Trophoblast cell (in vitro differentiated cells and primary cell): ENCODE measurements around the gene APP.
A peak's percentile ranks its signal among the peaks of the same experiment; 100 is the strongest.

Source experiments
- DNase-seq, 2 donors: peaks; one replicate each; pipeline ENCODE4 v3.0.0-alpha.2; 2016
- H2AFZ ChIP-seq: 2 replicates; pipeline ENCODE4 v1.6.1; 2013; ENCODE audit warnings: low read length, moderate library complexity, mild to moderate bottlenecking; ENCODE audit not compliant: insufficient read depth, poor library complexity
- H2AK5ac ChIP-seq: 2 replicates; pipeline ENCODE4 v1.6.1; 2013; ENCODE audit warnings: mild to moderate bottlenecking, low read length
- H2BK120ac ChIP-seq: 2 replicates; pipeline ENCODE4 v1.6.1; 2013; ENCODE audit warnings: low read length, mild to moderate bottlenecking, moderate library complexity; ENCODE audit not compliant: insufficient read depth, poor library complexity
- H2BK12ac ChIP-seq: 2 replicates; pipeline ENCODE4 v1.6.1; 2013; ENCODE audit warnings: mild to moderate bottlenecking, low read length, moderate library complexity
- H2BK5ac ChIP-seq: 2 replicates; pipeline ENCODE4 v1.6.1; 2013; ENCODE audit warnings: low read length, low read depth, moderate library complexity, mild to moderate bottlenecking; ENCODE audit not compliant: poor library complexity
- H3K14ac ChIP-seq: 2 replicates; pipeline ENCODE4 v1.6.1; 2013; ENCODE audit warnings: mild to moderate bottlenecking, low read length
- H3K18ac ChIP-seq: 2 replicates; pipeline ENCODE4 v1.6.1; 2013; ENCODE audit warnings: mild to moderate bottlenecking, low read length
- H3K23ac ChIP-seq: 2 replicates; pipeline ENCODE4 v1.6.1; 2013; ENCODE audit warnings: low read length
- H3K27ac ChIP-seq: 2 replicates; pipeline ENCODE4 v1.5.1; 2013; ENCODE audit warnings: low read depth, mild to moderate bottlenecking, inconsistent platforms, low read length, moderate library complexity
- H3K27me3 ChIP-seq: 2 replicates; pipeline ENCODE4 v1.6.1; 2013; ENCODE audit warnings: inconsistent platforms, mild to moderate bottlenecking, low read length, moderate library complexity; ENCODE audit not compliant: insufficient read depth
- H3K36me3 ChIP-seq, 2 experiments: 1 replicate in 1 of 2; 2 replicates in 1 of 2; pipeline ENCODE4 v1.6.1; 2013; ENCODE audit warnings: low read length in 2 of 2, mild to moderate bottlenecking in 2 of 2, moderate library complexity in 1 of 2; ENCODE audit not compliant: insufficient read depth in 2 of 2, control insufficient read depth in 1 of 2
- H3K4ac ChIP-seq: 2 replicates; pipeline ENCODE4 v1.6.1; 2013; ENCODE audit warnings: low read depth, mild to moderate bottlenecking, low read length, moderate library complexity
- H3K4me1 ChIP-seq, 2 experiments: 1 replicate in 1 of 2; 2 replicates in 1 of 2; pipeline ENCODE4 v1.6.1; 2013; ENCODE audit warnings: low read length in 2 of 2, mild to moderate bottlenecking in 2 of 2, moderate library complexity in 1 of 2; ENCODE audit not compliant: insufficient read depth in 2 of 2, control insufficient read depth in 1 of 2
- H3K4me2 ChIP-seq: 2 replicates; pipeline ENCODE4 v1.6.1; 2013; ENCODE audit warnings: inconsistent platforms, mild to moderate bottlenecking, low read length, moderate library complexity
- H3K4me3 ChIP-seq: 2 replicates; pipeline ENCODE4 v1.5.1; 2013; ENCODE audit warnings: mild to moderate bottlenecking, low read depth, low read length, inconsistent platforms
- H3K79me1 ChIP-seq: one replicate; pipeline ENCODE4 v1.6.1; 2013; ENCODE audit warnings: low read length
- H3K79me2 ChIP-seq: 2 replicates; pipeline ENCODE4 v1.6.1; 2013; ENCODE audit warnings: low read length, mild to moderate bottlenecking; ENCODE audit not compliant: control insufficient read depth, insufficient read depth, poor library complexity
- H3K9ac ChIP-seq: 2 replicates; pipeline ENCODE4 v1.6.1; 2013; ENCODE audit warnings: mild to moderate bottlenecking, low read length
- H3K9me3 ChIP-seq: 2 replicates; pipeline ENCODE4 v1.6.1; 2013; ENCODE audit warnings: low read depth, mild to moderate bottlenecking, control low read depth, inconsistent platforms, low read length; ENCODE audit not compliant: insufficient read depth
- H4K12ac ChIP-seq: 2 replicates; pipeline ENCODE4 v1.6.1; 2013; ENCODE audit warnings: low read depth, mild to moderate bottlenecking, low read length, moderate library complexity
- H4K8ac ChIP-seq: 2 replicates; pipeline ENCODE4 v1.6.1; 2013; ENCODE audit warnings: low read depth, mild to moderate bottlenecking, low read length, moderate library complexity
- H4K91ac ChIP-seq: one replicate; pipeline ENCODE4 v1.6.1; 2013; ENCODE audit warnings: low read depth, mild to moderate bottlenecking, low read length, moderate library complexity
- WGBS: extraction: QIAGEN DNeasy Blood & Tissue Kit; methylation state at CpG from one replicate; pipeline ENCODE4 v1.1.7; 2013; ENCODE audit warnings: missing lambda C conversion rate; ENCODE audit not compliant: insufficient read length, insufficient coverage; ENCODE audit errors: extremely low coverage; 5-methylcytosine and 5-hydroxymethylcytosine counted together

Gene APP

DNA sequence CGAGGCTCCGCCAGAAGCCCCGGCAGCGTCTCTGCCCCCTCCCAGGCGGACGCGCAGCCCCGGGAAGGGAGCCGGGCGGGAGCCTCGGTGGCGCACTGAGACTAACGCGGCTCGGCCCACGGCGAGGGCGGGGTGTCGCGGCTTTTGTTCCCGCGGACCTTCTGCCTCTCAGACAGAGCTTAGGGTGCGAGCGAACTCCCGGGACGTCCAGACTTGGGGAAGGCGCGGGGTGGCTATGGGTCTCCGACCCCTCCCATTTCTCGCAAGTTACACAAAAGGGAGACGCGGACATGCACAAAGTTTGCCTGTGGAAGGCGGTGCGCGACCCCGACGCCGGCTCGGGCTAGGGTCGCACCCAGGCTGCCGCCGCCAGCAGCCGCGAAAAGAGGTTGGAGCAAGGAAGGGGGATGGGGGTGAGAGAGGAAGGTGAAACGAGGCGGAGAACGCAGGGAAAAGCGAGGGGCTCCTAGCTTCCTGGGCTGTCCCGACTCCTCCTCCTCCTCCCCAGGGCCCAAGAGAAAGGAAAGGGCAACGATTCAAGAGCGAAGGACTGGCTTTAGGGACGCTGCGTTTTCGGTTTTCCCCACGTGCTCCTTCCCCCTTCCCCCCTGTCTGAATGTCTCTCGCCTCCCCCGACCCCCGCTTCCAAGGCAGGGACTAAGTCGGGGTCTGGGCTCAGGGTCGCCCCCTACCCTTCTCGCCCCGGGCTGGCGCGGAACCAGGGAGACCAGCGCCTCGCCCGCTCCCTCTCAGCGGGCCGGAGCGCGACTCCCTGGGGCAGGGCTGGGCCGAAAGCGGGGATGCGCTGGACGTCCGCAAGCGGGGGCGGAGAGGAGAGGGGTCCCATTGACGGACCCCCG, 729 bp downstream of the APP start:
- Histone ChIP-seq H4K91ac (peak overlapping the region; percentile 72), H3K9me3 (no peaks in the 10 kb centered on the region), H3K27me3 (no peaks in the 10 kb centered on the region), H3K27ac (peak overlapping the region; percentile 62), H3K4me1 (peaks cover 6 to 10% of the 10 kb centered on the region in 2 experiments), H3K14ac (peak overlapping the region; percentile 97), H2BK12ac (peak overlapping the region; percentile 51), H3K79me2 (peaks cover 17% of the 10 kb centered on the region), H4K8ac (peak overlapping the region; percentile 89), H2BK5ac (peak overlapping the region; percentile 94), H3K36me3 (no peaks in the 10 kb centered on the region), H3K9ac (peak overlapping the region; percentile 92), H2BK120ac (peak overlapping the region; percentile 89), H3K79me1 (peaks cover 19% of the 10 kb centered on the region), H3K23ac (no peak overlapping the region), H3K18ac (peak overlapping the region; percentile 100), H4K12ac (peak overlapping the region; percentile 90), H3K4me2 (peak overlapping the region; percentile 87), H3K4me3 (peak overlapping the region; percentile 98), H3K4ac (peak overlapping the region; percentile 95), H2AK5ac (peak overlapping the region; percentile 80), H2AFZ (peak overlapping the region; percentile 93)
- peak in 1 of 2 donors; percentile 63 for DNase-seq
- WGBS: no CpG with 5 or more reads among the region's 80 CpGs

DNA sequence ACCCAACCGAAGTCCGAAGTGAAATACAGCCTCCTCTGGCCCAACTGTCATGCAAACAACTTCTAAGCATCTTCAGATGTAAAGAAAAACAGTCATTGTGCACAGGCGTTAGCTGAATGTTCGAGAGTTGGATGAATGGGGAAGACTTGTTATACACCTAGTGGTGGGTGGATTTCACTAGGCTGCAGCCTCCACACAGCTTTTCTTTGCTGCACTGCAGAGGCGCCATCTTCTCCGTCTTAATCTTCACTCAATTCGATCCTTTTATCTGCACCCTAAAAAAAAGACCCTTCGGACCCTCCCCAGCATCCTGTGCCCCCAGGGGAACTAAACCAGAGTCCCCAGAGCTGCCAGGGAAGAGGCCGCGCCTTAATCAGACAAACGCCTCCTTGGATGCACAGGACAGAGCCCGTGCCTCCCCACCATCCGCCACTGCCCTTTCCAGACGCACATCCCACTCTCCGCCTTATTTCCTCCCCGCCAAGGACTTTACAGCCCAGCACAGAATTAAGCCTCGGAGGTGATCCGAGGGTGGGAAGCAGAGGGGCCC, 1.4 kb downstream of the APP start:
- peak in 1 of 2 donors; percentile 61 for DNase-seq
- Histone ChIP-seq H2BK5ac (peak overlapping the region; percentile 94), H3K4ac (peak overlapping the region; percentile 95), H4K91ac (peak overlapping the region; percentile 72), H3K36me3 (no peaks in the 10 kb centered on the region), H3K9me3 (no peaks in the 10 kb centered on the region), H3K27ac (peak overlapping the region; percentile 62), H3K27me3 (no peaks in the 10 kb centered on the region), H2BK12ac (peak overlapping the region; percentile 51), H3K4me3 (peak overlapping the region; percentile 98), H4K8ac (peak overlapping the region; percentile 89), H3K4me1 (peaks cover 6 to 10% of the 10 kb centered on the region in 2 experiments), H3K79me2 (peaks cover 17% of the 10 kb centered on the region), H3K9ac (peak overlapping the region; percentile 92), H3K4me2 (peak overlapping the region; percentile 87), H2AK5ac (peak overlapping the region; percentile 80), H4K12ac (peak overlapping the region; percentile 72), H3K14ac (peak overlapping the region; percentile 97), H2BK120ac (peak overlapping the region; percentile 89), H3K18ac (peak overlapping the region; percentile 100), H3K79me1 (peaks cover 19% of the 10 kb centered on the region), H2AFZ (peak overlapping the region; percentile 93), H3K23ac (no peak overlapping the region)
- no CpG with 5 or more reads among the region's 18 CpGs for WGBS

- H3K4me2 ChIP-seq: peak overlapping the region; percentile 33
- no peak for DNase-seq
- H3K23ac ChIP-seq: no peak overlapping the region
- H3K4me1 ChIP-seq: peaks cover 5 to 10% of the 10 kb centered on the region in 2 experiments
- H2AFZ ChIP-seq: no peak overlapping the region
- H3K27me3 ChIP-seq: no peaks in the 10 kb centered on the region
- no CpG with 5 or more reads among the region's 4 CpGs for whole genome bisulfite sequencing
- no peak overlapping the region for H3K14ac ChIP-seq
- peaks cover 19% of the 10 kb centered on the region for H3K79me1 ChIP-seq
- H3K18ac ChIP-seq: no peak overlapping the region
- no peak overlapping the region for H3K4me3 ChIP-seq
- no peak overlapping the region for H2BK12ac ChIP-seq
- H3K9me3 ChIP-seq: no peaks in the 10 kb centered on the region
- H4K12ac ChIP-seq: no peak overlapping the region
- peaks cover 17% of the 10 kb centered on the region for H3K79me2 ChIP-seq
- peak overlapping the region; percentile 24 for H3K4ac ChIP-seq
- no peak overlapping the region for H3K9ac ChIP-seq
- no peak overlapping the region for H4K91ac ChIP-seq
- H2BK120ac ChIP-seq: no peak overlapping the region
- H3K27ac ChIP-seq: no peak overlapping the region
- H3K36me3 ChIP-seq: no peaks in the 10 kb centered on the region
- no peak overlapping the region for H4K8ac ChIP-seq
- H2BK5ac ChIP-seq: no peak overlapping the region
- no peak overlapping the region for H2AK5ac ChIP-seq
These were observed 2.2 kb downstream of the APP start for GRCh38 chr21:26168371-26168770.

- H4K8ac ChIP-seq: no peak overlapping the region
- H4K12ac ChIP-seq: no peak overlapping the region
- H2BK120ac ChIP-seq: no peak overlapping the region
- peak overlapping the region; percentile 40 for H3K4me2 ChIP-seq
- H3K4me1 ChIP-seq: peaks cover 2 to 10% of the 10 kb centered on the region in 2 experiments
- H3K36me3 ChIP-seq: no peaks in the 10 kb centered on the region
- no peak overlapping the region for H3K23ac ChIP-seq
- H3K79me1 ChIP-seq: peaks cover 19% of the 10 kb centered on the region
- no peak overlapping the region for H3K4ac ChIP-seq
- peaks cover 17% of the 10 kb centered on the region for H3K79me2 ChIP-seq
- DNase-seq: no peak
- H3K14ac ChIP-seq: no peak overlapping the region
- no peak overlapping the region for H3K4me3 ChIP-seq
- H3K9me3 ChIP-seq: no peaks in the 10 kb centered on the region
- H3K27me3 ChIP-seq: no peaks in the 10 kb centered on the region
- H3K18ac ChIP-seq: no peak overlapping the region
- no peak overlapping the region for H3K27ac ChIP-seq
- WGBS: no CpG with 5 or more reads among the region's 9 CpGs
- no peak overlapping the region for H4K91ac ChIP-seq
- no peak overlapping the region for H3K9ac ChIP-seq
- no peak overlapping the region for H2AFZ ChIP-seq
- H2AK5ac ChIP-seq: no peak overlapping the region
- H2BK12ac ChIP-seq: no peak overlapping the region
- no peak overlapping the region for H2BK5ac ChIP-seq
These were observed 3.0 kb downstream of the APP start for GRCh38 chr21:26167593-26167992.
